ENCODE data around the gene STRIP2.
A peak's percentile ranks its signal among the peaks of the same experiment; 100 is the strongest.
"Not testable (repeated sequence)": the region's sequence is repeated elsewhere in the genome, so short reads cannot be mapped to it uniquely, and the experiment has no call there.

The STRIP2 gene

GRCh38 chr7:129394101-129394500 is 40.1 kb upstream of the STRIP2 start:
- Histone ChIP-seq H3K27me3 (ENCODE audit: insufficient read depth, low read length) (no peaks in the 10 kb centered on the region), H3K27ac (ENCODE audit: low read length) (no peak overlapping the region), H3K36me3 (ENCODE audit: insufficient read depth, low read depth, low read length) (peaks cover 15% of the 10 kb centered on the region), H3K4me3 (ENCODE audit: low read length) (no peak overlapping the region), H3K4me1 (ENCODE audit: insufficient read depth, low read length) (0 out of 2 replicates have a peak, but pooled peaks cover 2% of the 10 kb centered on the region), H3K9ac (ENCODE audit: low read depth, low read length) (no peak overlapping the region), H3K9me3 (ENCODE audit: insufficient read depth, low read depth, low read length) (no peaks in the 10 kb centered on the region)

GRCh38 chr7:129394982-129395914 is 39.0 kb upstream of the STRIP2 start:
- Histone ChIP-seq H3K4me3 (ENCODE audit: low read length) (no peak overlapping the region), H3K36me3 (ENCODE audit: insufficient read depth, low read depth, low read length) (peaks cover 13% of the 10 kb centered on the region), H3K9me3 (ENCODE audit: insufficient read depth, low read depth, low read length) (no peaks in the 10 kb centered on the region), H3K27ac (ENCODE audit: low read length) (no peak overlapping the region), H3K27me3 (ENCODE audit: insufficient read depth, low read length) (no peaks in the 10 kb centered on the region), H3K4me1 (ENCODE audit: insufficient read depth, low read length) (0 out of 2 replicates have a peak, but pooled peaks cover 2% of the 10 kb centered on the region), H3K9ac (ENCODE audit: low read depth, low read length) (peak overlapping the region; percentile 24; the same call in 1 of the 2 replicates)

- H3K9ac ChIP-seq (ENCODE audit: low read depth, low read length) = no peak overlapping the region
- H3K27me3 ChIP-seq (ENCODE audit: insufficient read depth, low read length) = no peaks in the 10 kb centered on the region
- no peaks in the 10 kb centered on the region for H3K9me3 ChIP-seq (ENCODE audit: insufficient read depth, low read depth, low read length)
- H3K4me1 ChIP-seq (ENCODE audit: insufficient read depth, low read length) = peaks cover 9% of the 10 kb centered on the region; the same call in 1 of the 2 replicates
- H3K27ac ChIP-seq (ENCODE audit: low read length) = no peak overlapping the region
- no peak overlapping the region for H3K4me3 ChIP-seq (ENCODE audit: low read length)
- peaks cover 24% of the 10 kb centered on the region; the same call in 1 of the 2 replicates for H3K36me3 ChIP-seq (ENCODE audit: insufficient read depth, low read depth, low read length)
Observed at GRCh38 chr7:129401228-129401966, 32.8 kb upstream of the STRIP2 start.

GRCh38 chr7:129401967-129402860 is 32.0 kb upstream of the STRIP2 start:
- no peaks in the 10 kb centered on the region for H3K27me3 ChIP-seq (ENCODE audit: insufficient read depth, low read length)
- peaks cover 9% of the 10 kb centered on the region; the same call in 1 of the 2 replicates for H3K4me1 ChIP-seq (ENCODE audit: insufficient read depth, low read length)
- H3K9ac ChIP-seq (ENCODE audit: low read depth, low read length) = no peak overlapping the region
- peaks cover 27% of the 10 kb centered on the region for H3K36me3 ChIP-seq (ENCODE audit: insufficient read depth, low read depth, low read length)
- no peaks in the 10 kb centered on the region for H3K9me3 ChIP-seq (ENCODE audit: insufficient read depth, low read depth, low read length)
- H3K27ac ChIP-seq (ENCODE audit: low read length) = no peak overlapping the region
- H3K4me3 ChIP-seq (ENCODE audit: low read length) = no peak overlapping the region

- no peak overlapping the region for H3K27ac ChIP-seq (ENCODE audit: low read length)
- no peak overlapping the region for H3K4me3 ChIP-seq (ENCODE audit: low read length)
- peaks cover 9% of the 10 kb centered on the region; the same call in 1 of the 2 replicates for H3K4me1 ChIP-seq (ENCODE audit: insufficient read depth, low read length)
- H3K9ac ChIP-seq (ENCODE audit: low read depth, low read length) = no peak overlapping the region
- H3K9me3 ChIP-seq (ENCODE audit: insufficient read depth, low read depth, low read length) = no peaks in the 10 kb centered on the region
- peaks cover 24% of the 10 kb centered on the region for H3K36me3 ChIP-seq (ENCODE audit: insufficient read depth, low read depth, low read length)
- no peaks in the 10 kb centered on the region for H3K27me3 ChIP-seq (ENCODE audit: insufficient read depth, low read length)
Observed at GRCh38 chr7:129405527-129405926, 28.7 kb upstream of the STRIP2 start.

- H3K36me3 ChIP-seq (ENCODE audit: insufficient read depth, low read depth, low read length) = peaks cover 46% of the 10 kb centered on the region
- H3K27ac ChIP-seq (ENCODE audit: low read length); H3K9ac ChIP-seq (ENCODE audit: low read depth, low read length); H3K4me1 ChIP-seq (ENCODE audit: insufficient read depth, low read length); H3K9me3 ChIP-seq (ENCODE audit: insufficient read depth, low read depth, low read length); H3K27me3 ChIP-seq (ENCODE audit: insufficient read depth, low read length); H3K4me3 ChIP-seq (ENCODE audit: low read length): not testable (repeated sequence)
Observed at GRCh38 chr7:129410238-129410637, 24.0 kb upstream of the STRIP2 start.

- Histone ChIP-seq H3K4me3 (ENCODE audit: low read length) (no peak overlapping the region), H3K27me3 (ENCODE audit: insufficient read depth, low read length) (no peaks in the 10 kb centered on the region), H3K27ac (ENCODE audit: low read length) (no peak overlapping the region), H3K4me1 (ENCODE audit: insufficient read depth, low read length) (no peaks in the 10 kb centered on the region), H3K36me3 (ENCODE audit: insufficient read depth, low read depth, low read length) (peaks cover 33% of the 10 kb centered on the region), H3K9me3 (ENCODE audit: insufficient read depth, low read depth, low read length) (no peaks in the 10 kb centered on the region), H3K9ac (ENCODE audit: low read depth, low read length) (no peak overlapping the region)
Observed at GRCh38 chr7:129412501-129412900, 21.7 kb upstream of the STRIP2 start.

GRCh38 chr7:129417073-129417472 is 17.2 kb upstream of the STRIP2 start:
- no peak overlapping the region for H3K27ac ChIP-seq (ENCODE audit: low read length)
- no peak overlapping the region for H3K9ac ChIP-seq (ENCODE audit: low read depth, low read length)
- no peaks in the 10 kb centered on the region for H3K4me1 ChIP-seq (ENCODE audit: insufficient read depth, low read length)
- H3K9me3 ChIP-seq (ENCODE audit: insufficient read depth, low read depth, low read length) = no peaks in the 10 kb centered on the region
- no peak overlapping the region for H3K4me3 ChIP-seq (ENCODE audit: low read length)
- H3K36me3 ChIP-seq (ENCODE audit: insufficient read depth, low read depth, low read length) = peaks cover 15% of the 10 kb centered on the region
- H3K27me3 ChIP-seq (ENCODE audit: insufficient read depth, low read length) = no peaks in the 10 kb centered on the region

GRCh38 chr7:129421717-129422250 is 12.4 kb upstream of the STRIP2 start:
- Histone ChIP-seq H3K9me3 (ENCODE audit: insufficient read depth, low read depth, low read length) (no peaks in the 10 kb centered on the region), H3K36me3 (ENCODE audit: insufficient read depth, low read depth, low read length) (peaks cover 33% of the 10 kb centered on the region), H3K4me3 (ENCODE audit: low read length) (no peak overlapping the region), H3K27me3 (ENCODE audit: insufficient read depth, low read length) (no peaks in the 10 kb centered on the region), H3K9ac (ENCODE audit: low read depth, low read length) (no peak overlapping the region), H3K27ac (ENCODE audit: low read length) (no peak overlapping the region), H3K4me1 (ENCODE audit: insufficient read depth, low read length) (no peaks in the 10 kb centered on the region)

GRCh38 chr7:129422727-129423126 is 11.5 kb upstream of the STRIP2 start:
- H3K27ac ChIP-seq (ENCODE audit: low read length) = no peak overlapping the region
- no peak overlapping the region for H3K9ac ChIP-seq (ENCODE audit: low read depth, low read length)
- H3K36me3 ChIP-seq (ENCODE audit: insufficient read depth, low read depth, low read length) = peaks cover 40% of the 10 kb centered on the region
- H3K9me3 ChIP-seq (ENCODE audit: insufficient read depth, low read depth, low read length) = no peaks in the 10 kb centered on the region
- no peaks in the 10 kb centered on the region for H3K27me3 ChIP-seq (ENCODE audit: insufficient read depth, low read length)
- no peak overlapping the region for H3K4me3 ChIP-seq (ENCODE audit: low read length)
- H3K4me1 ChIP-seq (ENCODE audit: insufficient read depth, low read length) = no peaks in the 10 kb centered on the region
